ENCODE measurements around the gene ACSM2A.

- TF ChIP-seq SP1 (CRISPR knock-in tag; conservative IDR thresholded peaks at IDR 0.05) = no peak
- no peak for TF ChIP-seq IRF1 (CRISPR knock-in tag; IDR thresholded peaks at IDR 0.05)
- no peak for TF ChIP-seq FOXK1 (CRISPR knock-in tag; IDR thresholded peaks at IDR 0.05)
- TF ChIP-seq CTCF (IDR thresholded peaks at IDR 0.05) = no peak
- no peak for TF ChIP-seq ELF4 (CRISPR knock-in tag; IDR thresholded peaks at IDR 0.05; ENCODE audit: low read depth)
- TF ChIP-seq CREM (CRISPR knock-in tag; IDR thresholded peaks at IDR 0.05) = no peak
- TF ChIP-seq MAX (CRISPR knock-in tag; IDR thresholded peaks at IDR 0.05) = no peak
- no peak for TF ChIP-seq JUN (CRISPR knock-in tag; IDR thresholded peaks at IDR 0.05)
- TF ChIP-seq FOXP1 (CRISPR knock-in tag; IDR thresholded peaks at IDR 0.05; ENCODE audit: borderline replicate concordance) = no peak
These were observed 56.0 kb downstream of the ACSM2A start for GRCh38 chr16:20507280-20507679.

Measured in WTC11 (cell line).